ENCODE results near the gene KIF4A.

DNA sequence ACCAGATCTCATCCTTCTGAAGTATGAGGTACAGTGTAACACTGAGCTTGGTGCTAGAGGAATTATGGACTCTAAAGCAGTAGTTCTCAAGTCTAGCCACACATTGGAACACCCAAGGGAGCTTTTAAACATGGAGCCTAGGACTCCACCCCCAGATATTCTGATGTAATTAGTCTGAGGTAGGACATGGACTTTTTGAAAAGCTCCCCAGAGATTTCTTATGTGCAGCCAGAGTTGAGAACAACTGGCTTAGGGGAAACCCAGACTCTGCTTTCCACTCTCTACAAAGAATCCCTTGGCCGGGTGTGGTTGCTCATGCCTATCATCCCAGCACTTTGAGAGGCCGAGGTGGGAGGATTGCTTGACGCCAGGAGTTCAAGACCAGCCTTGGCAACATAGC is 121.6 kb downstream of the KIF4A start:
- TF ChIP-seq, protein P1, sequence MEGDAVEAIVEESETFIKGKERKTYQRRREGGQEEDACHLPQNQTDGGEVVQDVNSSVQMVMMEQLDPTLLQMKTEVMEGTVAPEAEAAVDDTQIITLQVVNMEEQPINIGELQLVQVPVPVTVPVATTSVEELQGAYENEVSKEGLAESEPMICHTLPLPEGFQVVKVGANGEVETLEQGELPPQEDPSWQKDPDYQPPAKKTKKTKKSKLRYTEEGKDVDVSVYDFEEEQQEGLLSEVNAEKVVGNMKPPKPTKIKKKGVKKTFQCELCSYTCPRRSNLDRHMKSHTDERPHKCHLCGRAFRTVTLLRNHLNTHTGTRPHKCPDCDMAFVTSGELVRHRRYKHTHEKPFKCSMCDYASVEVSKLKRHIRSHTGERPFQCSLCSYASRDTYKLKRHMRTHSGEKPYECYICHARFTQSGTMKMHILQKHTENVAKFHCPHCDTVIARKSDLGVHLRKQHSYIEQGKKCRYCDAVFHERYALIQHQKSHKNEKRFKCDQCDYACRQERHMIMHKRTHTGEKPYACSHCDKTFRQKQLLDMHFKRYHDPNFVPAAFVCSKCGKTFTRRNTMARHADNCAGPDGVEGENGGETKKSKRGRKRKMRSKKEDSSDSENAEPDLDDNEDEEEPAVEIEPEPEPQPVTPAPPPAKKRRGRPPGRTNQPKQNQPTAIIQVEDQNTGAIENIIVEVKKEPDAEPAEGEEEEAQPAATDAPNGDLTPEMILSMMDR (IDR thresholded peaks at IDR 0.05), result no peak
- TF ChIP-seq ZFX (IDR thresholded peaks at IDR 0.05; ENCODE audit: borderline replicate concordance), result no peak

Measured in 22Rv1 (cell line).